Cortex of kidney (tissue), 1 donor: ENCODE results near the gene ZNRD2.

Experiments used
- DNase-seq: peaks from one replicate; lab custom pipeline; 2025; lab: John Stamatoyannopoulos, UW

Gene ZNRD2

GRCh38 chr11:65588199-65589054, 18.1 kb downstream of the ZNRD2 start:
- no peak for DNase-seq

GRCh38 chr11:65589444-65590239, 19.4 kb downstream of the ZNRD2 start:
- DNase-seq: no peak

GRCh38 chr11:65590240-65590738, 20.0 kb downstream of the ZNRD2 start:
- DNase-seq: no peak

- no peak for DNase-seq
These were observed 21.9 kb downstream of the ZNRD2 start for GRCh38 chr11:65591939-65592857.

- DNase-seq: no peak
These were observed 22.7 kb downstream of the ZNRD2 start for GRCh38 chr11:65592858-65593517.

- DNase-seq: no peak
These were observed 23.5 kb downstream of the ZNRD2 start for GRCh38 chr11:65593518-65594414.

GRCh38 chr11:65595131-65595530, 24.9 kb downstream of the ZNRD2 start:
- no peak for DNase-seq

- DNase-seq: no peak
These were observed 25.4 kb downstream of the ZNRD2 start, which contains the start of gene KCNK7 for GRCh38 chr11:65595543-65596281. KCNK7 (minus strand) TSS chr11:65595800; CDS start chr11:65595772, 28 bp downstream.

- DNase-seq: no peak
These were observed 26.2 kb downstream of the ZNRD2 start for GRCh38 chr11:65596520-65596919.

- DNase-seq: no peak
These were observed 28.0 kb downstream of the ZNRD2 start for GRCh38 chr11:65598258-65598699.

- no peak for DNase-seq
These were observed 29.1 kb downstream of the ZNRD2 start for GRCh38 chr11:65599216-65599954.

- no peak for DNase-seq
These were observed 29.6 kb downstream of the ZNRD2 start for GRCh38 chr11:65599955-65600246.

- DNase-seq: no peak
These were observed 34.0 kb downstream of the ZNRD2 start for GRCh38 chr11:65604258-65604657.

- DNase-seq: no peak
These were observed 36.8 kb downstream of the ZNRD2 start for GRCh38 chr11:65606876-65607613.

- DNase-seq: no peak
These were observed 37.5 kb downstream of the ZNRD2 start for GRCh38 chr11:65607614-65608426.

GRCh38 chr11:65609229-65609628, 39.0 kb downstream of the ZNRD2 start:
- DNase-seq: no peak

- DNase-seq: no peak
These were observed 39.4 kb downstream of the ZNRD2 start for GRCh38 chr11:65609665-65610064.
